Stimulated activated CD8-positive, alpha-beta memory T cell treated with anti-CD3 and anti-CD28 coated beads, Interleukin-15, amount 100 ng/mL, for 4 hours (primary cell): ENCODE results near the gene GRAMD2A.
"Not testable (repeated sequence)": the region's sequence is repeated elsewhere in the genome, so short reads cannot be mapped to it uniquely, and the experiment has no call there.

Experiments
- DNase-seq, 2 donors: peaks; one replicate each; pipeline ENCODE4 v3.0.0-alpha.2; 2020; ENCODE audit warnings: low read depth in 2 of 2

Gene GRAMD2A

GRCh38 chr15:72184165-72184811, 13.3 kb downstream of the GRAMD2A start:
- no peak for DNase-seq

- no peak for DNase-seq
Observed at GRCh38 chr15:72183781-72184164, 13.8 kb downstream of the GRAMD2A start.

- DNase-seq = no peak
Observed at GRCh38 chr15:72182673-72183072, 14.9 kb downstream of the GRAMD2A start.

GRCh38 chr15:72182244-72182643, 15.3 kb downstream of the GRAMD2A start:
- DNase-seq = no peak

- no peak for DNase-seq
Observed at GRCh38 chr15:72180761-72181324, 16.7 kb downstream of the GRAMD2A start.

- no peak for DNase-seq
Observed at GRCh38 chr15:72179950-72180581, 17.5 kb downstream of the GRAMD2A start.

GRCh38 chr15:72178976-72179585, 18.5 kb downstream of the GRAMD2A start:
- DNase-seq = no peak

GRCh38 chr15:72176743-72177142, 20.8 kb downstream of the GRAMD2A start:
- no peak for DNase-seq

GRCh38 chr15:72176159-72176558, 21.4 kb downstream of the GRAMD2A start:
- DNase-seq = no peak

- DNase-seq = no peak
Observed at GRCh38 chr15:72175186-72176044, 22.2 kb downstream of the GRAMD2A start.

- DNase-seq = no peak
Observed at GRCh38 chr15:72174551-72175165, 22.9 kb downstream of the GRAMD2A start.

- DNase-seq = no peak
Observed at GRCh38 chr15:72173864-72174550, 23.6 kb downstream of the GRAMD2A start.

GRCh38 chr15:72173401-72173800, 24.2 kb downstream of the GRAMD2A start:
- DNase-seq = no peak

- DNase-seq = no peak
Observed at GRCh38 chr15:72172796-72173195, 24.8 kb downstream of the GRAMD2A start.

GRCh38 chr15:72171978-72172377, 25.6 kb downstream of the GRAMD2A start:
- DNase-seq = not testable (repeated sequence)

- DNase-seq = no peak
Observed at GRCh38 chr15:72170691-72171090, 26.9 kb downstream of the GRAMD2A start.

GRCh38 chr15:72169921-72170611, 27.5 kb downstream of the GRAMD2A start:
- DNase-seq = no peak

GRCh38 chr15:72169236-72169920, 28.2 kb downstream of the GRAMD2A start:
- DNase-seq = no peak

- no peak for DNase-seq
Observed at GRCh38 chr15:72168808-72169190, 28.8 kb downstream of the GRAMD2A start.
